Measurements from ENCODE around the gene ZNF644.
A peak's percentile ranks its signal among the peaks of the same experiment; 100 is the strongest.
"Not testable (repeated sequence)": the region's sequence is repeated elsewhere in the genome, so short reads cannot be mapped to it uniquely, and the experiment has no call there.

Gene ZNF644

DNA sequence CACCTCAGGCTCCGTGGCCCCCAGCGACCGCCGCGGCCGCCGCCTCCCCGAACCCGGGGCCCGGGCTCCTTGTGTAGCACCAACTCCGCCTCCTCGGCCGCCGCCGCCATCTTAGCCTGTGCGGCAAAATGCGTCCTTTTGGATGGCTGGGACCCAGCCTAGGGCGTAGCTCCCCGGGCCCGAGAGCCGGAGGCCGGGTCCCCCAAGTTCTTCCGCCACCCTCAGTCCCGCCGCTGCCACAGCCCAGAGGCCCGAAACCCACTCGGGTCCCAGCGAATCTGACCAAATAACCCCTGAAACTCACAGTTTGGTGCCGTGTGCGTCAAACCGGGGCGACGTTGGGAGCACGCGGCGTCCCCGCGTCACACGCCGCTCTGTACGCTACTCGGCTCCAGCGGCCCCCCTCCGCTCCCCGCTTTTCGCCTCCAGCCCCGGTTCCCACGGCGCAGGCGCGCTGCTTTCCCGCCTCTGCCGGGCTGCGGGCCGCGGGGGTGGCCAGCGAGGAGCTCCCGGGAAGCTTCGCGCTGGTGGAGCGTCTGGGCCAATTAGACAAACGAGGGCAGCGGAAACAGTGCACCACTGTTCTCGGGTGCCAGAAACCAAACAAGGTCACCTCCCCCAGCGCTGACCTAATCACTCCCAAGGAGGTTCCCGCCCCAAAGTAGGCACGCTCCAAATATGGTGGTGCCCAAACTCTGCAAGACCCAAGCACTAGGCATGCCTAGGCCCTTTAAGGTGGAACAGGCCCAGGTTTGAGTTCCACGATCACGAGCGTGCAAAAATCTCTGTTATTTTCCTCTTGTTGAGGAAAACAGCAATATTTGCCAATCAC lies at the start of gene ZNF644:
TSS of gene ZNF644 (minus strand) at position 350 of the 832 bp plus-strand sequence. CDS start 39,682 bp downstream, outside the sequence.
- peak within 1 kb of the TSS; percentile 74 for H3K4me3 ChIP-seq (ENCODE audit: low read length)
- peaks cover 4% of the 10 kb centered on the region for H3K4me1 ChIP-seq (ENCODE audit: insufficient read depth, low read length)
- H3K36me3 ChIP-seq (ENCODE audit: insufficient read depth, low read length): peaks cover 4% of the 10 kb centered on the region
- H3K9me3 ChIP-seq (ENCODE audit: low read length): no peaks in the 10 kb centered on the region
- no peaks in the 10 kb centered on the region for H3K27me3 ChIP-seq (ENCODE audit: insufficient read depth, low read length)
- peak within 1 kb of the TSS; percentile 81 for H2AFZ ChIP-seq (ENCODE audit: low read depth, low read length)

DNA sequence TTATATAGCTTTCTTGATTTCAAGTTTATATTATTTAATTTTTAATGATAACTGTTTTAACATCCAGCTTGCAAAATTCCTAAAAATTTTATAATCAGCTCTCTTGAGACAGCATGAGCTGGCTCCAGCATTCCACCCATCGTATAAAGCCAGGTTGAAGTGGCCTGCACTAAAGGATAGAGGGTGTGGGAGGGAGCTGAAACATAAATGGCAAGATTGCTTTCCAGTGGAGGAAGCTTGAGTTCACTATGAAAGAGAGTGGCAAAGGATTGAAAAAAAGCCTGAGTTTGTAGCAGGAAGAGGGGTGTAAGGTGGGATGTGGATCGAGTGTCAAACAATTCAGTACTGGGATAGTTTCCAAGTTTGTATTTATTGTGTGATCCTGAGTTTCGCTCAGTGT lies 48.5 kb upstream of the ZNF644 start:
- no peaks in the 10 kb centered on the region for H3K9me3 ChIP-seq (ENCODE audit: low read length)
- H3K36me3 ChIP-seq (ENCODE audit: insufficient read depth, low read length): no peaks in the 10 kb centered on the region
- no peak overlapping the region for H3K4me3 ChIP-seq (ENCODE audit: low read length)
- H3K27me3 ChIP-seq (ENCODE audit: insufficient read depth, low read length): no peaks in the 10 kb centered on the region
- H3K4me1 ChIP-seq (ENCODE audit: insufficient read depth, low read length): no peaks in the 10 kb centered on the region
- no peak overlapping the region for H2AFZ ChIP-seq (ENCODE audit: low read depth, low read length)

DNA sequence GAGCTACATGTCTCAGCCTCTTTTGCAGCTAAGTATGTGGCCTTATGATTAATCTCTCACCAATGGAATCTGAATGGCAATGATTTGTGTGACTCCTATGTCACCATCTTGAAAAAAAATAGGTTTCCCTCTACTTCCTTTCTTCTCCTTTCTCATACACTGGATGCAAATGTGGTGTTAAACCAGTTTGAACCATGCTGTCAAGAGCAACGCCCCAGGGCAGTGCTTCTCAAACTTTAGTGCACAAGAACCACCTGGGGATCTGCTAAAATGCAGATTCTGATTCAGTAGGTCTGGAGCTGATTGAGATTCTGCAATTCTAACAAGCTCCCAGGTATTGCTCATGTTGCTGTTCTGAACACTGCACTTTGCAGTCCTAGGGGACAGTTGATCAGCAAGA lies 44.7 kb upstream of the ZNF644 start:
- Histone ChIP-seq H3K36me3 (ENCODE audit: insufficient read depth, low read length) (no peaks in the 10 kb centered on the region), H3K9me3 (ENCODE audit: low read length) (no peaks in the 10 kb centered on the region), H3K27me3 (ENCODE audit: insufficient read depth, low read length) (no peaks in the 10 kb centered on the region), H3K4me3 (ENCODE audit: low read length) (no peak overlapping the region), H2AFZ (ENCODE audit: low read depth, low read length) (no peak overlapping the region), H3K4me1 (ENCODE audit: insufficient read depth, low read length) (no peaks in the 10 kb centered on the region)

DNA sequence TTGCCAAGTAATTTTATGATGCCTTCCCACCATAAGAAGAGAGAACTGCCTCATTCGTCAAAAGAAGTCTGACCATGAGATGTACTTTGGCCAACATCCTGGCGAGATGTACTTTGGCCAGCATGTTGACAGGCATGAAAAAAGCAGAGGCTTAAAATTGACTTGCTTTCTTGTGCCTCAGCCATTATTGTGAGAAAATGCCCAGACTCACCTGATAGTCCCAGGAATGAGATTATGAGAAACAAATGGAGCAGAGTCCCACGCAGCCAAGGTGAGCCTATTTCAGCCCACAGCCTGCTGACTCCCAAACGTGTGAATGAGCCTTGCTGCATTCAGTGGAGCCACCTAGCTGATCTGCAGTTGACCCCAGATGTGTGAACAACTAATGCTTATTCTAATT lies 43.5 kb upstream of the ZNF644 start:
- Histone ChIP-seq H3K36me3 (ENCODE audit: insufficient read depth, low read length) (no peaks in the 10 kb centered on the region), H3K4me1 (ENCODE audit: insufficient read depth, low read length) (no peaks in the 10 kb centered on the region), H3K9me3 (ENCODE audit: low read length) (no peaks in the 10 kb centered on the region), H3K27me3 (ENCODE audit: insufficient read depth, low read length) (no peaks in the 10 kb centered on the region), H3K4me3 (ENCODE audit: low read length) (no peak overlapping the region), H2AFZ (ENCODE audit: low read depth, low read length) (no peak overlapping the region)

DNA sequence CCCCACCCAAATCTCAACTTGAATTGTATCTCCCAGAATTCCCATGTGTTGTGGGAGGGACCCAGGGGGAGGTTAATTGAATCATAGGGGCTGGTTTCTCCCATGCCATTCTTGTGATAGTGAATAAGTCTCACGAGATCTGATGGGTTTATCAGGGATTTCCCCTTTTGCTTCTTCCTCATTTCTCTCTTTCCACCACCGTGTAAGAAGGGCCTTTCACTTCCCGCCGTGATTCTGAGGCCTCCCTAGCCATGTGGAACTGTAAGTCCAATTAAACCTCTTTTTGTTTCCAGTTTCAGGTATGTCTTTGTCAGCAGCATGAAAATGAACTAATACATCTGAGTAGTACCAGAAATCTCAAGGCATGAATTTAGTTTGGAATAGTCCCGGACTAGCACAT lies 41.6 kb upstream of the ZNF644 start:
- H3K36me3 ChIP-seq (ENCODE audit: insufficient read depth, low read length); H3K4me3 ChIP-seq (ENCODE audit: low read length); H3K9me3 ChIP-seq (ENCODE audit: low read length); H2AFZ ChIP-seq (ENCODE audit: low read depth, low read length); H3K27me3 ChIP-seq (ENCODE audit: insufficient read depth, low read length); H3K4me1 ChIP-seq (ENCODE audit: insufficient read depth, low read length): not testable (repeated sequence)

DNA sequence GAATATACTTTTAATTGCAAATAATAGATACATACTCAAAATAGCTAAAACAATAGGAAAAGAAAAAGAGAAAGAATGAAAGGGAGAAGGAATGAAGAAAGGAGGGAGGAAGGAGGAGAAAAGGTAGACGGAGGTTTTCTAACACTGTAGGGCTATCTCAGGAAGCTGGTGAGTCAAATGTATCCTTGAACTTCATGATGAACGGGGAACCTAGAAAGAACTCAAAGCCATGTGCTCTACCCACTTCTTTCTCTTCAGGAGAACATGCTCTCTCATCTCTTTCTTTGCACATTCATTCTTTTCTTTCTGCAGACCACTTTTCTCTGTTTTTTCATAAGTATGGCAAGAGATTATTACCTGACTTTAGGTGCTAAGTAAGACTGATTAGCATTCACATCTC lies 37.3 kb upstream of the ZNF644 start:
- H3K36me3 ChIP-seq (ENCODE audit: insufficient read depth, low read length): no peaks in the 10 kb centered on the region
- H3K4me1 ChIP-seq (ENCODE audit: insufficient read depth, low read length): no peaks in the 10 kb centered on the region
- no peak overlapping the region for H2AFZ ChIP-seq (ENCODE audit: low read depth, low read length)
- peaks cover 6% of the 10 kb centered on the region for H3K27me3 ChIP-seq (ENCODE audit: insufficient read depth, low read length)
- no peaks in the 10 kb centered on the region for H3K9me3 ChIP-seq (ENCODE audit: low read length)
- H3K4me3 ChIP-seq (ENCODE audit: low read length): no peak overlapping the region

DNA sequence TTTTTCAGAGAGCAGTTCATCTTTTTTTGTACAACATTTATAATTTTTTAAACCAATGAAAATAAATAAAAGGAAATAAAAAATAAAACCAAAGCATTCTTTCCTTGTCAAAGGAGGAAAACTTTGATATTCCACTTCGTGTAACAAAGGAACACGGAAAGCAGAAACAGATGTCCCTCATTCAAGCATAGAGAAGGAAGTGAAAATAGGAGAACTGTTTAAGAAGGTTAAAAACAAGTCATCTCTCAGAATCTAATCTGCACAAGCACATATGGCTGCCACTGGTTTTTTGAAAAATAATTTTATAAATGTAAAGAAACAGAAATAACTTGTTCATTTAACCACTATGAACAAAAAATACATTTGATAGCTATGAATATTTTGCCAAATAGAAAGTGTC lies 35.9 kb upstream of the ZNF644 start:
- H3K36me3 ChIP-seq (ENCODE audit: insufficient read depth, low read length): no peaks in the 10 kb centered on the region
- no peak overlapping the region for H3K4me3 ChIP-seq (ENCODE audit: low read length)
- H3K4me1 ChIP-seq (ENCODE audit: insufficient read depth, low read length): no peaks in the 10 kb centered on the region
- H3K9me3 ChIP-seq (ENCODE audit: low read length): no peaks in the 10 kb centered on the region
- no peak overlapping the region for H2AFZ ChIP-seq (ENCODE audit: low read depth, low read length)
- H3K27me3 ChIP-seq (ENCODE audit: insufficient read depth, low read length): peaks cover 6% of the 10 kb centered on the region

DNA sequence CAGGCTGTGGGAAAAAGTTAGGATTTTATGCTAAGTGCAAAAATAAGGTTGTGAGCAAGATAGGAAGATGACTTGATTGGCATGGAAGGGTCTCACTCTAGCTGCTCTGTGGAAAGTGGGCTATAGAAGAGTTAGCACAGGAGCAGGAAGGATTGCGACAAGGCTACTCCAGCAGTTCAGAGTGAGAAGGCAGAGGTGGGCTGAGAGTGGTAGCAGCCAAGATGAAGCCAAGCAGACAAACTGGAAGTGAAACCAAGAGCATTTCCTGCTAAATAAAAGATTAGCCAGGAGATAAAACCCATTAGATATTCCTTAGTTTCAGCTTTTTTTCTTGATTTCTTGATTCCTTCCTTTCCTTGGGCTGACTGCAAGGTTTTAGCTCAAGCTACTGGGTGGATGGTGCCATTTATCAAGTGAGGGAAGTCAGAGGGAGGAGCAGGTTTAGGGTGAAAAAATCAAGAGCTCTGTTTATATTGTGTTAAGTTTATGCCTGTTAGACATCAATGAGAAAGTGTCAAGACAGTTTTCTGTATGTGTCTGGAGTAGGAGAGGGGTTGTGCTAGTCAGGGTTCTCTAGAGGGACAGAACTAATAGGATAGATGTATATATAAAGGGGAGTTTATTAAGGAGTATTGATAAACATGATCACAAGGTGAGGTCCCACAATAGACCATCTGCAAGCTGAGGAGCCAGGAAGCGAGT lies 33.1 kb upstream of the ZNF644 start:
- H3K27me3 ChIP-seq (ENCODE audit: insufficient read depth, low read length): peaks cover 6% of the 10 kb centered on the region
- H3K9me3 ChIP-seq (ENCODE audit: low read length): no peaks in the 10 kb centered on the region
- no peak overlapping the region for H2AFZ ChIP-seq (ENCODE audit: low read depth, low read length)
- no peaks in the 10 kb centered on the region for H3K4me1 ChIP-seq (ENCODE audit: insufficient read depth, low read length)
- H3K36me3 ChIP-seq (ENCODE audit: insufficient read depth, low read length): no peaks in the 10 kb centered on the region
- H3K4me3 ChIP-seq (ENCODE audit: low read length): no peak overlapping the region

DNA sequence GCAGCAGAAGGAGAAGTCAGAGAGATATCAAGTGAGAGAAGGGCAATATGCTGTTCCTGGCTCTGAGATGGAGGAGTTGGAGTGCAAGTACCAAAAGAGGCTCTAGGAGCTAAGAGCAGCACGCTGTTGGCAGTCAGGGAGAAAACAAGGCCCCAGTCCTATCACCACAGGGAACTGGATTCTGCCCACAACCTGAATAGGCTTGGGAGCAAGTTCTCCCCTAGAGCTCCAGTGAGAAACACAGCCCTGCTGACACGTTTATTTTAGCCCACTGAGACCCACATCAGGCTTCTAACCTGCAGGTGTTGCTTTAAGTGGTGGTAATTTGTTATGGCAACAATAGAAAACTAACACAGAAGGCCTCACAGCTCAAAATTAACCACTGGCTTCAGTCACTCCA lies 31.8 kb upstream of the ZNF644 start:
- Histone ChIP-seq H3K4me3 (ENCODE audit: low read length) (no peak overlapping the region), H2AFZ (ENCODE audit: low read depth, low read length) (no peak overlapping the region), H3K9me3 (ENCODE audit: low read length) (no peaks in the 10 kb centered on the region), H3K27me3 (ENCODE audit: insufficient read depth, low read length) (peaks cover 6% of the 10 kb centered on the region), H3K36me3 (ENCODE audit: insufficient read depth, low read length) (no peaks in the 10 kb centered on the region), H3K4me1 (ENCODE audit: insufficient read depth, low read length) (no peaks in the 10 kb centered on the region)

DNA sequence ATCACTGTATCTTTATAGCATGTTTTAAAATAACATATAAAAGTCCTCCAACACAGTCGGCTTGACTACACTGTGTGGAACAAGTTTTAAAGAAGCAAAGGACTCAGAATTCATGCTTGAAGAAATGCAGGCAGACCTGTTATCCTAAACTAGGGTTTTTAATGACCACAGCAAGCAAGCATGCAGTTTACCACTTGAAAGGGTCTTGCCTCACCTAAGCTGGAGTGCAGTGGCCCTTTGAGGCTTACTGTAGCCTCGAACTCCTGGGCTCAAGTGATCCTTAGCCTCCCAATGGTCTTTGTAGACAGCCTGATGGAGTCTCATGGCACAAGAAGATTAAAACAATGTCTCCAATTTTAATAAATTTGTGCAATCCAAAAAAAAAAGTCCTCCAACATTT lies 27.7 kb upstream of the ZNF644 start:
- not testable (repeated sequence) for H3K27me3 ChIP-seq (ENCODE audit: insufficient read depth, low read length); H2AFZ ChIP-seq (ENCODE audit: low read depth, low read length); H3K36me3 ChIP-seq (ENCODE audit: insufficient read depth, low read length); H3K4me1 ChIP-seq (ENCODE audit: insufficient read depth, low read length); H3K9me3 ChIP-seq (ENCODE audit: low read length); H3K4me3 ChIP-seq (ENCODE audit: low read length)

DNA sequence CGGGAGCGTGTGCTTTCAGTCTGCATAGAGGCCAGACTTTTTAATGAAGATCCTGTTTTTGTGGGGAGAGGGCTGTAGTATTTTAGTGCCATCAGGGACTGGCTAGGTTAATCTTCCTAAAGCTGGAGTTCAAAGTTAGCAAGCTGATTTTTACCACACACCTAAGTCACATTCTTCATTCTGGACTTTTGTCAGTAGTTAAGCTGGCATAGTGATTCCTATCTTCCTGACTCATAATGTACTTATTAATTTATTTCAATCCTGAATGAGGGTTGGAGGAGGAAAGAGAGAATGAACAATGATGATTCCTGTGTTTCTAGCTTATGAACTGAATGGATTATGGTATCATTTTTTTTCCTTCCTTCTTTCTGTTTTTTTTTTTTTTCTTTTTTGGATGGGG lies 24.9 kb upstream of the ZNF644 start:
- H3K27me3 ChIP-seq (ENCODE audit: insufficient read depth, low read length): no peaks in the 10 kb centered on the region
- no peaks in the 10 kb centered on the region for H3K36me3 ChIP-seq (ENCODE audit: insufficient read depth, low read length)
- H3K4me1 ChIP-seq (ENCODE audit: insufficient read depth, low read length): no peaks in the 10 kb centered on the region
- no peak overlapping the region for H3K4me3 ChIP-seq (ENCODE audit: low read length)
- H3K9me3 ChIP-seq (ENCODE audit: low read length): no peaks in the 10 kb centered on the region
- no peak overlapping the region for H2AFZ ChIP-seq (ENCODE audit: low read depth, low read length)

DNA sequence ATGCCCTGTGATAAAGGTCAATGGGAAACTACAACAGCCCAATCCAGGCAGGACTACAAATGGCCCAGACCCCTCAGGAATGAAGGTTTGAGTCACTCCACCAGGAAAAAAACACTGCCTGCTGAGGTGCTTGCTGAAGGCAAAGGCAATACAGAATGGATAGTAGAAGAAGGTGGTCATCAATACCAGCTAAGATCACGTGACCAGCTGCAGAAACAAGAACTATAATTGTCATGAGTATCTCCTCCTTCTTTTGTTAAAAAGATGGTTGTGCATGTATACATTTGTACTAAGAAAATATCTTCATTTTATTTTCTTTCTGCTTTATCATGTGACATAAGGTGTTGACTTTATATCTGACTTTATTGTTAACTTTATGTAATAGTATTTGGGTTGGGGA lies 23.4 kb upstream of the ZNF644 start:
- Histone ChIP-seq H2AFZ (ENCODE audit: low read depth, low read length) (no peak overlapping the region), H3K27me3 (ENCODE audit: insufficient read depth, low read length) (no peaks in the 10 kb centered on the region)

DNA sequence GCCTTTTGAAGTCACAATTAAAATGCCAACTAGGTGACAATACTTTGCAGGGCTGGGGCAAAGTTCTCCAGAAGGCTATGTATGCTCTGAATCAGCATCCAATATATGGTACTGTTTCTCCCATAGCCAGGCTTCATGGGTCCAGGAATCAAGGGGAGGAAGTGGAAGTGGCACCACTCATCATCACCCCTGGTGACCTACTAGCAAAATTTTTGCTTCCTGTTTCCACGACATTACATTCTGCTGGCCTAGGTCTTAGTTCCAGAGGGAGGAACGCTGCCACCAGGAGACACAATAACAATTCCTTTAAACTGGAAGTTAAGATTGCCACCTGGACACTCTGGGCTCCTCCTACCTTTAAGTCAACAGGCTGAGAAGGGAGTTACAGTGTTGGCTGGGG lies 22.9 kb upstream of the ZNF644 start:
- H3K27me3 ChIP-seq (ENCODE audit: insufficient read depth, low read length); H3K4me3 ChIP-seq (ENCODE audit: low read length); H3K36me3 ChIP-seq (ENCODE audit: insufficient read depth, low read length); H2AFZ ChIP-seq (ENCODE audit: low read depth, low read length); H3K9me3 ChIP-seq (ENCODE audit: low read length); H3K4me1 ChIP-seq (ENCODE audit: insufficient read depth, low read length): not testable (repeated sequence)

More for the DNA sequence above, 23.4 kb upstream of the ZNF644 start:
- Histone ChIP-seq H3K36me3 (ENCODE audit: insufficient read depth, low read length) (no peaks in the 10 kb centered on the region), H3K9me3 (ENCODE audit: low read length) (no peaks in the 10 kb centered on the region), H3K4me3 (ENCODE audit: low read length) (no peak overlapping the region), H3K4me1 (ENCODE audit: insufficient read depth, low read length) (no peaks in the 10 kb centered on the region)
